Panc1 (cell line): Measurements from ENCODE around the gene SCNM1. TPM values are rescaled to one million over a fixed set of nuclear protein-coding genes. Genes with fewer than 3 reads are reported as not detected.
A peak's percentile ranks its signal among the peaks of the same experiment; 100 is the strongest.

Experiments
- ATAC-seq: fragments of 200-7000 bp; cut with Tn5 transposase; 2 replicates; pipeline ENCODE4 v1.9.1; 2020; ENCODE audit warnings: mild to moderate bottlenecking, moderate library complexity
- BruUV-seq: library from RNA; stranded (reverse); fragments of 400-500 nt; replicated peaks from 2 replicates; lab custom pipeline; 2021; lab: Mats Ljungman, UMichigan
- CTCF ChIA-PET: fragments of 300-600 bp; sonication (Branson Sonifier 250); formaldehyde crosslinking; loops from one replicate; lab custom pipeline; 2022; ENCODE audit warnings: antibody characterized with exemption; lab: Charles Lee
- POLR2A ChIA-PET: fragments of 300-600 bp; sonication (Branson Sonifier 250); formaldehyde crosslinking; loops from one replicate; lab custom pipeline; 2022; ENCODE audit warnings: antibody characterized with exemption; lab: Charles Lee
- DNase-seq: peaks from one replicate; pipeline ENCODE4 v3.0.0-alpha.2; 2010; ENCODE audit warnings: low read depth, low spot score
- H3K27ac ChIP-seq: 2 replicates; pipeline ENCODE4 v1.5.1; 2011; ENCODE audit warnings: mild to moderate bottlenecking, low read length, inconsistent platforms
- H3K27me3 ChIP-seq: fragments of 200-500 bp; sonication (Bioruptor generic); 2 replicates; pipeline ENCODE4 v1.6.0; 2014; ENCODE audit warnings: low read length, inconsistent platforms; ENCODE audit not compliant: control insufficient read depth, insufficient read depth
- H3K36me3 ChIP-seq: fragments of 200-500 bp; sonication (Bioruptor generic); 2 replicates; pipeline ENCODE4 v1.5.1; 2014; ENCODE audit warnings: inconsistent platforms, mild to moderate bottlenecking, low read length, moderate library complexity; ENCODE audit not compliant: control insufficient read depth, insufficient read depth
- H3K4me1 ChIP-seq: 2 replicates; pipeline ENCODE4 v1.5.1; 2011; ENCODE audit warnings: inconsistent platforms, mild to moderate bottlenecking, low read length, moderate library complexity; ENCODE audit not compliant: control insufficient read depth, insufficient read depth
- H3K4me3 ChIP-seq, 2 experiments: 2 replicates each; pipeline ENCODE4 v1.5.1; 2011 to 2012; ENCODE audit warnings: low read depth in 2 of 2, low read length in 2 of 2, mild to moderate bottlenecking in 2 of 2, inconsistent platforms in 1 of 2, moderate library complexity in 1 of 2
- H3K9me3 ChIP-seq: fragments of 200-500 bp; sonication (Bioruptor generic); 2 replicates; pipeline ENCODE4 v1.5.1; 2014; ENCODE audit warnings: low read depth, mild to moderate bottlenecking, inconsistent platforms, low read length, moderate library complexity; ENCODE audit not compliant: control insufficient read depth, insufficient read depth
- CTCF ChIP-seq: fragments of 450-650 bp; IDR thresholded peaks from 2 replicates; pipeline ENCODE4 v1.5.1; 2017; ENCODE audit warnings: mild to moderate bottlenecking
- POLR2AphosphoS5 ChIP-seq: IDR thresholded peaks from 2 replicates; pipeline ENCODE4 v1.6.1; 2012; ENCODE audit warnings: mild to moderate bottlenecking, low read depth, low read length, moderate library complexity
- SIN3A ChIP-seq: IDR thresholded peaks from 2 replicates; pipeline ENCODE4 v1.6.1; 2012; ENCODE audit warnings: low read depth, mild to moderate bottlenecking, low read length, moderate library complexity, borderline replicate concordance; ENCODE audit not compliant: insufficient read depth
- TCF7L2 ChIP-seq: IDR thresholded peaks from 2 replicates; pipeline ENCODE4 v1.6.1; 2011; ENCODE audit warnings: mild to moderate bottlenecking, low read depth, low read length, inconsistent platforms
- in situ Hi-C: cut with HindIII; loops from 2 replicates; pipeline ENCODE4 v1.10.0; 2016; ENCODE audit warnings: low sequenced_read_pairs, low pct_unique_long_range_greater_than_20kb
- intact Hi-C: fragments of 100-400 bp; cut with micrococcal nuclease; formaldehyde crosslinking; loops from one replicate; pipeline ENCODE4 v1.10.0; 2022; ENCODE audit not compliant: unreplicated experiment
- total RNA-seq: library from RNA; stranded (reverse); gene quantifications from one replicate; pipeline ENCODE4 v1.2.1, GENCODE V29; 2021; ENCODE audit not compliant: unreplicated experiment
- TF ChIP-seq, protein P1 (sequence below), 2 experiments: IDR thresholded peaks; 2 replicates each; pipeline ENCODE4 v1.6.1; 2011 to 2012; ENCODE audit warnings: low read depth in 2 of 2, control low read depth in 1 of 2, low read length in 1 of 2, mild to moderate bottlenecking in 1 of 2, moderate library complexity in 1 of 2; ENCODE audit not compliant: insufficient read depth in 1 of 2

SCNM1 gene
- total RNA-seq, 1 experiment from 2014 or later = 36.5 TPM

GRCh38 chr1:151175863-151176262 is 9.9 kb downstream of the SCNM1 start, which contains the start of gene TMOD4:
Gene TMOD4 (minus strand): TSS chr1:151175981. CDS start chr1:151174875, 1,106 bp downstream.
- ChIA-PET CTCF (interaction anchor here (0.5 kb wide), 1 partner anchor 84 kb away, joined by 5 read pairs; no protein-coding TSS in a partner anchor), POLR2A (no interaction called here)
- Histone ChIP-seq H3K4me3 (no peak within 1 kb of the TSS), H3K36me3 (0 out of 2 replicates have a peak, but pooled peaks cover 3% of the 10 kb centered on the region), H3K9me3 (no peaks in the 10 kb centered on the region), H3K27me3 (no peaks in the 10 kb centered on the region), H3K4me1 (no peaks in the 10 kb centered on the region), H3K27ac (no peak within 1 kb of the TSS)
- in situ Hi-C loops = no loop called here
- BruUV-seq = no TSS peak
- intact Hi-C loops = no loop called here
- no peak for DNase-seq
- peak; percentile 73; the same call in 1 of the 2 replicates for TF ChIP-seq CTCF
- TF ChIP-seq, protein P1, sequence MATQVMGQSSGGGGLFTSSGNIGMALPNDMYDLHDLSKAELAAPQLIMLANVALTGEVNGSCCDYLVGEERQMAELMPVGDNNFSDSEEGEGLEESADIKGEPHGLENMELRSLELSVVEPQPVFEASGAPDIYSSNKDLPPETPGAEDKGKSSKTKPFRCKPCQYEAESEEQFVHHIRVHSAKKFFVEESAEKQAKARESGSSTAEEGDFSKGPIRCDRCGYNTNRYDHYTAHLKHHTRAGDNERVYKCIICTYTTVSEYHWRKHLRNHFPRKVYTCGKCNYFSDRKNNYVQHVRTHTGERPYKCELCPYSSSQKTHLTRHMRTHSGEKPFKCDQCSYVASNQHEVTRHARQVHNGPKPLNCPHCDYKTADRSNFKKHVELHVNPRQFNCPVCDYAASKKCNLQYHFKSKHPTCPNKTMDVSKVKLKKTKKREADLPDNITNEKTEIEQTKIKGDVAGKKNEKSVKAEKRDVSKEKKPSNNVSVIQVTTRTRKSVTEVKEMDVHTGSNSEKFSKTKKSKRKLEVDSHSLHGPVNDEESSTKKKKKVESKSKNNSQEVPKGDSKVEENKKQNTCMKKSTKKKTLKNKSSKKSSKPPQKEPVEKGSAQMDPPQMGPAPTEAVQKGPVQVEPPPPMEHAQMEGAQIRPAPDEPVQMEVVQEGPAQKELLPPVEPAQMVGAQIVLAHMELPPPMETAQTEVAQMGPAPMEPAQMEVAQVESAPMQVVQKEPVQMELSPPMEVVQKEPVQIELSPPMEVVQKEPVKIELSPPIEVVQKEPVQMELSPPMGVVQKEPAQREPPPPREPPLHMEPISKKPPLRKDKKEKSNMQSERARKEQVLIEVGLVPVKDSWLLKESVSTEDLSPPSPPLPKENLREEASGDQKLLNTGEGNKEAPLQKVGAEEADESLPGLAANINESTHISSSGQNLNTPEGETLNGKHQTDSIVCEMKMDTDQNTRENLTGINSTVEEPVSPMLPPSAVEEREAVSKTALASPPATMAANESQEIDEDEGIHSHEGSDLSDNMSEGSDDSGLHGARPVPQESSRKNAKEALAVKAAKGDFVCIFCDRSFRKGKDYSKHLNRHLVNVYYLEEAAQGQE (IDR thresholded peaks at IDR 0.05; ENCODE audit: insufficient read depth in 1 of 2, low read depth in 2 of 2, low read length in 1 of 2) = no peak
- ATAC-seq = peak; percentile 78

- Histone ChIP-seq H3K4me3 (no peak overlapping the region), H3K27ac (no peak overlapping the region), H3K27me3 (no peaks in the 10 kb centered on the region), H3K4me1 (no peaks in the 10 kb centered on the region), H3K9me3 (no peaks in the 10 kb centered on the region), H3K36me3 (0 out of 2 replicates have a peak, but pooled peaks cover 3% of the 10 kb centered on the region)
- TF ChIP-seq, protein P1 (IDR thresholded peaks at IDR 0.05; ENCODE audit: insufficient read depth in 1 of 2, low read depth in 2 of 2, low read length in 1 of 2) = no peak
- no peak for TF ChIP-seq TCF7L2
- TF ChIP-seq SIN3A = no peak
- TF ChIP-seq CTCF = no peak
- no peak for TF ChIP-seq POLR2AphosphoS5
- intact Hi-C loops (no loop called here), in situ Hi-C loops (no loop called here)
- no peak for DNase-seq
- ChIA-PET POLR2A (no interaction called here), CTCF (interaction anchor here (0.5 kb wide), 1 partner anchor 85 kb away, joined by 5 read pairs; no protein-coding TSS in a partner anchor)
- BruUV-seq = no TSS peak
- ATAC-seq = no peak
These were observed 10.6 kb downstream of the SCNM1 start for GRCh38 chr1:151176514-151177045.
